GM21825 (cell line): Measurements from ENCODE around the gene ZNF93.
"Not testable (repeated sequence)": the region's sequence is repeated elsewhere in the genome, so short reads cannot be mapped to it uniquely, and the experiment has no call there.

Experiments used
- ATAC-seq: cut with Tn5 transposase; IDR thresholded peaks from one replicate; pipeline ENCODE4 v1.9.1; 2021; ENCODE audit warnings: mild to moderate bottlenecking, moderate library complexity; ENCODE audit not compliant: unreplicated experiment

Gene ZNF93

GRCh38 chr19:19900729-19901444 is at the start of gene ZNF93:
ZNF93 (plus strand) TSS chr19:19900946; CDS start chr19:19901089, 143 bp downstream.
- ATAC-seq, result peak; percentile 88

GRCh38 chr19:19851740-19852139 is 49.0 kb upstream of the ZNF93 start:
- not testable (repeated sequence) for ATAC-seq

GRCh38 chr19:19858751-19859150 is 42.0 kb upstream of the ZNF93 start:
- ATAC-seq, result no peak

GRCh38 chr19:19860756-19861390 is 39.9 kb upstream of the ZNF93 start:
- no peak for ATAC-seq

GRCh38 chr19:19865750-19866610 is 34.8 kb upstream of the ZNF93 start, which contains the start of gene ZNF253:
ZNF253 (plus strand) TSS chr19:19865882; CDS start chr19:19865997, 115 bp downstream.
- ATAC-seq, result peak; percentile 97

- ATAC-seq, result no peak
These were observed 34.0 kb upstream of the ZNF93 start for GRCh38 chr19:19866611-19867248.

- not testable (repeated sequence) for ATAC-seq
These were observed 30.7 kb upstream of the ZNF93 start for GRCh38 chr19:19870086-19870485.

- ATAC-seq, result no peak
These were observed 28.8 kb upstream of the ZNF93 start for GRCh38 chr19:19871932-19872331.

- no peak for ATAC-seq
These were observed 27.4 kb upstream of the ZNF93 start for GRCh38 chr19:19873381-19873780.

- ATAC-seq, result no peak
These were observed 23.0 kb upstream of the ZNF93 start for GRCh38 chr19:19877724-19878123.

GRCh38 chr19:19884583-19884982 is 16.2 kb upstream of the ZNF93 start:
- no peak for ATAC-seq

GRCh38 chr19:19892055-19892941 is 8.4 kb upstream of the ZNF93 start:
- ATAC-seq, result not testable (repeated sequence)

- peak; percentile 7 for ATAC-seq
These were observed 512 bp upstream of the ZNF93 start for GRCh38 chr19:19900139-19900728.

GRCh38 chr19:19907551-19907950 is 6.8 kb downstream of the ZNF93 start:
- ATAC-seq, result not testable (repeated sequence)

GRCh38 chr19:19909654-19910053 is 8.9 kb downstream of the ZNF93 start:
- ATAC-seq, result no peak

GRCh38 chr19:19911150-19911549 is 10.4 kb downstream of the ZNF93 start:
- ATAC-seq, result no peak

GRCh38 chr19:19914596-19914995 is 13.8 kb downstream of the ZNF93 start:
- no peak for ATAC-seq

- ATAC-seq, result not testable (repeated sequence)
These were observed 29.7 kb downstream of the ZNF93 start for GRCh38 chr19:19930417-19930816.
